K562 (cell line): ENCODE results near the gene TMEM30A. TPM values are rescaled to one million over a fixed set of nuclear protein-coding genes. Genes with fewer than 3 reads are reported as not detected.

ENCODE experiments used
- ATAC-seq: fragments of 200-7000 bp; cut with Tn5 transposase; 3 replicates; pipeline ENCODE4 v1.9.1; 2020; ENCODE audit warnings: moderate library complexity
- BruUV-seq: library from RNA; stranded (reverse); fragments of 400-500 nt; replicated peaks from 2 replicates; lab custom pipeline; 2021; lab: Mats Ljungman, UMichigan
- CTCF ChIA-PET: fragments of 300-600 bp; formaldehyde crosslinking; extraction: SDS; loops from one replicate; lab custom pipeline; 2021; ENCODE audit warnings: low intra/inter-chr PET ratio; lab: Yijun Ruan, JAX
- POLR2A ChIA-PET: fragments of 300-600, 350-650 bp; sonication (Branson Sonifier 250); formaldehyde crosslinking; extraction: SDS; loops from one replicate; lab custom pipeline; 2021; ENCODE audit warnings: antibody characterized with exemption, inconsistent platforms; lab: Yijun Ruan, JAX
- DNase-seq, 4 experiments: peaks; one replicate each; pipeline versions ENCODE4 v3.0.0 to v3.0.0-alpha.2; 2011 to 2018; ENCODE audit warnings: low spot score in 3 of 4, mixed read lengths in 3 of 4; ENCODE audit errors: extremely low read depth in 1 of 4
- FAIRE-seq: peaks from 2 replicates; lab custom pipeline; 2011; peaks lifted over from hg19 to GRCh38; lab: Jason Lieb, UNC
- H2AFZ ChIP-seq: 2 replicates; pipeline ENCODE4 v1.6.0; 2011; ENCODE audit warnings: low read depth, low read length, control low read depth, inconsistent platforms
- H3K27ac ChIP-seq: fragments of 200-600 bp; 3 replicates; pipeline ENCODE4 v1.8.0; 2011; ENCODE audit warnings: low read depth, mild to moderate bottlenecking, control low read depth, inconsistent platforms, low read length, moderate library complexity, mixed read lengths; ENCODE audit errors: extremely low read depth
- H3K27me3 ChIP-seq, 2 experiments: fragments of 300-600 bp in 1 of 2; 2 replicates in 1 of 2; 3 replicates in 1 of 2; pipeline versions ENCODE4 v1.6.0 to v1.8.0; 2011; ENCODE audit warnings: inconsistent platforms in 2 of 2, low read length in 2 of 2, mild to moderate bottlenecking in 1 of 2, mixed read lengths in 1 of 2, moderate library complexity in 1 of 2; ENCODE audit not compliant: control insufficient read depth in 2 of 2, insufficient read depth in 2 of 2
- H3K36me3 ChIP-seq: fragments of 300-600 bp; 3 replicates; pipeline ENCODE4 v1.8.0; 2011; ENCODE audit warnings: mild to moderate bottlenecking, low read length, inconsistent platforms; ENCODE audit not compliant: control insufficient read depth, insufficient read depth
- H3K4me1 ChIP-seq, 2 experiments: fragments of 200-600 bp in 1 of 2; replicated peaks in 1 of 2; 2 replicates in 1 of 2; 3 replicates in 1 of 2; pipeline versions ENCODE4 v1.5.1 to v1.8.0; 2011; ENCODE audit warnings: inconsistent platforms in 2 of 2, low read length in 2 of 2, mild to moderate bottlenecking in 1 of 2, mixed read lengths in 1 of 2, moderate library complexity in 1 of 2; ENCODE audit not compliant: control insufficient read depth in 2 of 2, insufficient read depth in 2 of 2
- H3K4me2 ChIP-seq: 2 replicates; pipeline ENCODE4 v1.6.1; 2011; ENCODE audit warnings: low read length, control low read depth, inconsistent platforms, mixed read lengths; ENCODE audit not compliant: insufficient read depth
- H3K4me3 ChIP-seq: fragments of 200-600 bp; sonication (generic), shearing (Covaris generic); 2 replicates; pipeline ENCODE4 v1.5.1; 2016; ENCODE audit warnings: control low read depth, inconsistent platforms
- H3K79me2 ChIP-seq: fragments of 200-600 bp; 3 replicates; pipeline ENCODE4 v1.8.0; 2011; ENCODE audit warnings: low read length, inconsistent platforms; ENCODE audit not compliant: control insufficient read depth, insufficient read depth
- H3K9ac ChIP-seq, 2 experiments: 2 replicates each; pipeline versions ENCODE4 v1.6.0 to v1.6.1; 2011; ENCODE audit warnings: low read depth in 2 of 2, low read length in 2 of 2, control low read depth in 1 of 2, inconsistent platforms in 1 of 2, mild to moderate bottlenecking in 1 of 2, mixed read lengths in 1 of 2; ENCODE audit not compliant: insufficient read depth in 1 of 2
- H3K9me1 ChIP-seq: one replicate; pipeline ENCODE4 v1.6.0; 2011; ENCODE audit warnings: inconsistent platforms, mild to moderate bottlenecking, low read length, moderate library complexity; ENCODE audit not compliant: control insufficient read depth, insufficient read depth
- H3K9me3 ChIP-seq: replicated peaks from 2 replicates; pipeline ENCODE4 v1.5.1; 2011; ENCODE audit warnings: low read depth, low read length, inconsistent platforms; ENCODE audit not compliant: control insufficient read depth, insufficient read depth
- H4K20me1 ChIP-seq: replicated peaks from 2 replicates; pipeline ENCODE4 v1.6.1; 2011; ENCODE audit warnings: low read length, inconsistent platforms, mixed read lengths; ENCODE audit not compliant: control insufficient read depth, insufficient read depth
- ARNT ChIP-seq, 2 experiments: fragments of 450-650 bp; IDR thresholded peaks; 2 replicates each; pipeline ENCODE4 v1.6.1; 2016; ENCODE audit warnings: mild to moderate bottlenecking in 1 of 2
- CREBBP ChIP-seq: IDR thresholded peaks from one replicate; pipeline ENCODE4 v1.6.1; 2012; ENCODE audit warnings: low read depth, mild to moderate bottlenecking, control low read depth, inconsistent platforms, low read length
- CSDE1 ChIP-seq, 2 experiments: fragments of 450-650 bp; IDR thresholded peaks; 2 replicates each; pipeline ENCODE4 v1.6.1; 2016; ENCODE audit warnings: mild to moderate bottlenecking in 1 of 2
- IRF2 ChIP-seq: sonication (generic); formaldehyde crosslinking; IDR thresholded peaks from 2 replicates; pipeline ENCODE4 v1.8.1; 2022; ENCODE audit warnings: mild to moderate bottlenecking, missing genetic modification reagents
- KDM5B ChIP-seq: fragments of 200-600 bp; sonication (generic); IDR thresholded peaks from 2 replicates; pipeline ENCODE4 v1.6.1; 2012; ENCODE audit warnings: low read depth, mild to moderate bottlenecking, moderate library complexity, low read length, control low read depth, inconsistent platforms; ENCODE audit not compliant: insufficient replicate concordance
- MTA1 ChIP-seq: fragments of 450-650 bp; IDR thresholded peaks from 2 replicates; pipeline ENCODE4 v1.6.1; 2017; ENCODE audit warnings: borderline replicate concordance
- PCBP1 ChIP-seq: fragments of 200-400 bp; formaldehyde crosslinking; IDR thresholded peaks from 2 replicates; pipeline ENCODE4 v1.6.1; 2018; ENCODE audit warnings: mild to moderate bottlenecking, low read depth, low read length; ENCODE audit not compliant: poor library complexity, severe bottlenecking
- SIRT6 ChIP-seq: IDR thresholded peaks from one replicate; pipeline ENCODE4 v1.6.1; 2012; ENCODE audit warnings: low read depth, mild to moderate bottlenecking, control low read depth, inconsistent platforms, low read length, moderate library complexity
- ZBTB9 ChIP-seq: fragments of 450-650 bp; formaldehyde crosslinking; IDR thresholded peaks from 2 replicates; pipeline ENCODE4 v1.4.0; 2020; ENCODE audit warnings: mild to moderate bottlenecking, moderate library complexity
- ZKSCAN3 ChIP-seq: fragments of 250-450 bp; sonication (Bioruptor Pico); IDR thresholded peaks from 2 replicates; pipeline ENCODE4 v1.4.0; 2020
- ZKSCAN8 ChIP-seq: fragments of 200-800 bp; sonication (Bioruptor generic); IDR thresholded peaks from 2 replicates; pipeline ENCODE4 v1.6.1; 2016; ENCODE audit warnings: missing genetic modification characterization, missing compliant biosample characterization
- ZNF431 ChIP-seq: sonication (generic); formaldehyde crosslinking; IDR thresholded peaks from 2 replicates; pipeline ENCODE4 v1.8.0; 2022; ENCODE audit warnings: mild to moderate bottlenecking, missing genetic modification reagents
- WGBS: fragments of 100-300 bp; shearing (Covaris generic); methylation state at CpG from one replicate; pipeline ENCODE4 v1.1.6; 2016; ENCODE audit warnings: low coverage, mixed read lengths; ENCODE audit not compliant: insufficient coverage; ENCODE audit errors: missing lambda C conversion rate; 5-methylcytosine and 5-hydroxymethylcytosine counted together
- in situ Hi-C: fragments of 300-500 bp; cut with MboI; formaldehyde crosslinking; loops from 4 replicates; pipeline ENCODE4 v1.15.0; 2018; ENCODE audit warnings: inconsistent platforms, mixed read lengths
- intact Hi-C: fragments of 100-400 bp; cut with micrococcal nuclease; formaldehyde crosslinking; loops from 2 replicates; pipeline ENCODE4 v1.14.2; 2022
- polyA plus RNA-seq, 8 experiments: library from polyadenylated mRNA; depleted of rRNA in 4 of 8; stranded (reverse) in 5 of 8; unstranded in 3 of 8; fragments of >200 nt; fragmentation: Nextera tagmentation in 2 of 8; fragmentation: Illumina TruSeq in 1 of 8; extraction: Ambion mirVana in 2 of 8; extraction: Trizol in 1 of 8; gene quantifications; 2 replicates each; pipeline versions ENCODE4 v1.2.1 to v1.2.3, GENCODE V29; 2011 to 2014; ENCODE audit warnings: inconsistent platforms in 1 of 8, missing spikeins in 1 of 8
- total RNA-seq, 7 experiments: library from RNA; depleted of rRNA in 6 of 7; stranded (reverse); fragments of >200 nt in 6 of 7; fragmentation: Illumina TruSeq in 2 of 7; extraction: Trizol in 2 of 7; gene quantifications; 2 replicates each; pipeline versions ENCODE4 v1.2.1 to v1.2.3, GENCODE V29; 2011 to 2021; ENCODE audit warnings: low replicate concordance in 1 of 7

Gene TMEM30A
- total and polyA plus RNA-seq, 9 of the 15 experiments (the other 6 are each of a cell fraction or from before 2014, with no cell fraction given) = 6.5 to 31.2 (median 16.3) TPM

- no peaks in the 10 kb centered on the region for H4K20me1 ChIP-seq
- H3K9me1 ChIP-seq = no peaks in the 10 kb centered on the region
- no peaks in the 10 kb centered on the region for H3K4me1 ChIP-seq
- peaks cover 30% of the 10 kb centered on the region for H3K36me3 ChIP-seq
- no peaks in the 10 kb centered on the region for H3K9me3 ChIP-seq
- TF ChIP-seq CSDE1 (IDR thresholded peaks at IDR 0.05) = no peak
- TF ChIP-seq IRF2 = no peak
- TF ChIP-seq PCBP1 = no peak
- no peak for TF ChIP-seq ZBTB9 (CRISPR knock-in tag)
- no peak for TF ChIP-seq KDM5B
- TF ChIP-seq ZNF431 (CRISPR knock-in tag) = no peak
- no peak for TF ChIP-seq MTA1
- no peak for TF ChIP-seq ARNT (IDR thresholded peaks at IDR 0.05)
- TF ChIP-seq SIRT6 = no peak
- no peak for TF ChIP-seq ZKSCAN3 (CRISPR knock-in tag)
- no peak for TF ChIP-seq ZKSCAN8 (CRISPR knock-in tag)
- no peak for TF ChIP-seq CREBBP
- H3K27me3 ChIP-seq = no peaks in the 10 kb centered on the region
- WGBS = 66% methylated on average over 2 of the region's 2 CpGs
- intact Hi-C loops (no loop called here), in situ Hi-C loops (no loop called here)
- POLR2A ChIA-PET = interaction anchor here (0.6 kb wide), 1 partner anchor 320 kb away, joined by 3 read pairs; no protein-coding TSS in a partner anchor
- FAIRE-seq (no peak), ATAC-seq (no peak), DNase-seq (no peak)
- no peak overlapping the region for H3K9ac ChIP-seq
- no peak overlapping the region for H3K4me3 ChIP-seq
- no peak overlapping the region for H3K27ac ChIP-seq
- H2AFZ ChIP-seq = no peak overlapping the region
- CTCF ChIA-PET = no interaction called here
- peaks cover 2% of the 10 kb centered on the region; the same call in 1 of the 3 replicates for H3K79me2 ChIP-seq
- no peak overlapping the region for H3K4me2 ChIP-seq
- BruUV-seq = no TSS peak
Measured at GRCh38 chr6:75235271-75235670, 49.3 kb downstream of the TMEM30A start.
